Stimulated activated CD8-positive, alpha-beta memory T cell treated with anti-CD3 and anti-CD28 coated beads, Interleukin-15, amount 100 ng/mL, for 48 hours (primary cell): ENCODE measurements around the gene ATP2A2.
A peak's percentile ranks its signal among the peaks of the same experiment; 100 is the strongest.

ENCODE experiments used
- DNase-seq, 2 donors: peaks; one replicate each; pipeline ENCODE4 v3.0.0-alpha.2; 2020; ENCODE audit warnings: low read depth in 2 of 2

Gene ATP2A2

GRCh38 chr12:110258466-110258865 lies 22.6 kb upstream of the ATP2A2 start:
- no peak for DNase-seq

GRCh38 chr12:110262442-110263388 lies 18.3 kb upstream of the ATP2A2 start:
- DNase-seq, result no peak

GRCh38 chr12:110266381-110266960 lies 14.6 kb upstream of the ATP2A2 start:
- no peak for DNase-seq

GRCh38 chr12:110266980-110267620 lies 13.9 kb upstream of the ATP2A2 start:
- DNase-seq, result no peak

GRCh38 chr12:110269622-110270124 lies 11.4 kb upstream of the ATP2A2 start:
- DNase-seq, result no peak

- no peak for DNase-seq
Observed at GRCh38 chr12:110270125-110270962, 10.7 kb upstream of the ATP2A2 start.

- no peak for DNase-seq
Observed at GRCh38 chr12:110271015-110271414, 10.0 kb upstream of the ATP2A2 start.

GRCh38 chr12:110277530-110278254 lies 3.4 kb upstream of the ATP2A2 start:
- no peak for DNase-seq

GRCh38 chr12:110278255-110278536 lies 2.9 kb upstream of the ATP2A2 start:
- no peak for DNase-seq

GRCh38 chr12:110279566-110280375 lies 1.3 kb upstream of the ATP2A2 start:
- DNase-seq, result no peak

- DNase-seq, result peak in 1 of 2 donors; percentile 4
Observed at GRCh38 chr12:110280392-110280778, 662 bp upstream of the ATP2A2 start.

GRCh38 chr12:110281549-110282299 lies 677 bp downstream of the ATP2A2 start:
- DNase-seq, result peak; percentile 32 to 36

- no peak for DNase-seq
Observed at GRCh38 chr12:110282300-110282860, 1.3 kb downstream of the ATP2A2 start.

- DNase-seq, result no peak
Observed at GRCh38 chr12:110282956-110283817, 2.1 kb downstream of the ATP2A2 start.

GRCh38 chr12:110284597-110284996 lies 3.5 kb downstream of the ATP2A2 start:
- DNase-seq, result no peak

- DNase-seq, result no peak
Observed at GRCh38 chr12:110286623-110287022, 5.6 kb downstream of the ATP2A2 start.

- no peak for DNase-seq
Observed at GRCh38 chr12:110287986-110288385, 6.9 kb downstream of the ATP2A2 start.

- no peak for DNase-seq
Observed at GRCh38 chr12:110289044-110289710, 8.1 kb downstream of the ATP2A2 start.
